H1 (cell line): ENCODE data around the gene ZNF598.

Source experiments
- CEBPB ChIP-seq: IDR thresholded peaks from 2 replicates; pipeline ENCODE4 v1.6.1; 2012; ENCODE audit warnings: low read depth, low read length
- CREB1 ChIP-seq: IDR thresholded peaks from 2 replicates; pipeline ENCODE4 v1.6.1; 2012; ENCODE audit warnings: inconsistent platforms
- CTCF ChIP-seq, 3 experiments: IDR thresholded peaks; 1 replicate in 2 of 3; 2 replicates in 1 of 3; pipeline versions ENCODE4 v1.5.1 to v1.6.1; 2011; ENCODE audit warnings: low read length in 3 of 3, mild to moderate bottlenecking in 3 of 3, inconsistent platforms in 2 of 3, low read depth in 1 of 3, moderate library complexity in 1 of 3; ENCODE audit not compliant: insufficient read depth in 1 of 3; ENCODE audit errors: control extremely low read depth in 1 of 3
- EZH2 ChIP-seq: fragments of 200-600 bp; sonication (generic); IDR thresholded peaks from 2 replicates; pipeline ENCODE4 v1.7.1; 2012; ENCODE audit warnings: low read depth, mild to moderate bottlenecking, moderate library complexity, low read length, inconsistent platforms; ENCODE audit not compliant: severe bottlenecking
- JUND ChIP-seq: IDR thresholded peaks from 2 replicates; pipeline ENCODE4 v1.6.1; 2011; ENCODE audit warnings: mild to moderate bottlenecking, improper control_type of control experiment, low read length
- RXRA ChIP-seq: IDR thresholded peaks from 2 replicates; pipeline ENCODE4 v1.6.1; 2011; ENCODE audit warnings: low read depth, mild to moderate bottlenecking, low read length, moderate library complexity; ENCODE audit not compliant: insufficient read depth
- SP1 ChIP-seq: IDR thresholded peaks from 2 replicates; pipeline ENCODE4 v1.6.1; 2011; ENCODE audit warnings: low read depth, low read length
- SP4 ChIP-seq: IDR thresholded peaks from 2 replicates; pipeline ENCODE4 v1.6.1; 2012; ENCODE audit warnings: low read length, inconsistent platforms
- SUZ12 ChIP-seq: fragments of 200-600 bp; sonication (generic); IDR thresholded peaks from 2 replicates; pipeline ENCODE4 v1.6.1; 2012; ENCODE audit warnings: mild to moderate bottlenecking, inconsistent platforms, low read length, moderate library complexity, mixed read lengths

GRCh38 chr16:1973461-1974156 is 36.0 kb downstream of the ZNF598 start:
- TF ChIP-seq SP1 (no peak), CTCF (IDR thresholded peaks at IDR 0.05; ENCODE audit: control extremely low read depth in 1 of 3, insufficient read depth in 1 of 3, low read depth in 1 of 3, low read length in 3 of 3) (no peak), SUZ12 (no peak), EZH2 (no peak), SP4 (no peak), RXRA (no peak), CEBPB (no peak), CREB1 (no peak), JUND (no peak)
